ENCODE measurements around the gene SS18L1. TPM values are rescaled to one million over a fixed set of nuclear protein-coding genes. Genes with fewer than 3 reads are reported as not detected.

Gene SS18L1
- total RNA-seq, 1 donor from 2014 or later: 15.6 TPM

- no peak for DNase-seq (ENCODE audit: low spot score)
Observed at GRCh38 chr20:62156592-62157386, 13.2 kb downstream of the SS18L1 start.

GRCh38 chr20:62157387-62158087 is 14.0 kb downstream of the SS18L1 start:
- DNase-seq (ENCODE audit: low spot score): no peak

- no peak for DNase-seq (ENCODE audit: low spot score)
Observed at GRCh38 chr20:62158088-62158400, 14.5 kb downstream of the SS18L1 start.

- DNase-seq (ENCODE audit: low spot score): no peak
Observed at GRCh38 chr20:62158541-62158940, 15.0 kb downstream of the SS18L1 start.

GRCh38 chr20:62159052-62159451 is 15.5 kb downstream of the SS18L1 start:
- DNase-seq (ENCODE audit: low spot score): no peak

GRCh38 chr20:62159839-62160238 is 16.3 kb downstream of the SS18L1 start:
- DNase-seq (ENCODE audit: low spot score): no peak

- DNase-seq (ENCODE audit: low spot score): no peak
Observed at GRCh38 chr20:62160253-62160652, 16.7 kb downstream of the SS18L1 start.

GRCh38 chr20:62160876-62161275 is 17.3 kb downstream of the SS18L1 start:
- DNase-seq (ENCODE audit: low spot score): no peak

- no peak for DNase-seq (ENCODE audit: low spot score)
Observed at GRCh38 chr20:62161347-62161746, 17.8 kb downstream of the SS18L1 start.

- DNase-seq (ENCODE audit: low spot score): no peak
Observed at GRCh38 chr20:62162765-62163484, 19.4 kb downstream of the SS18L1 start.

GRCh38 chr20:62163485-62163865 is 19.9 kb downstream of the SS18L1 start:
- no peak for DNase-seq (ENCODE audit: low spot score)

- DNase-seq (ENCODE audit: low spot score): no peak
Observed at GRCh38 chr20:62163986-62164762, 20.6 kb downstream of the SS18L1 start.

GRCh38 chr20:62164879-62165761 is 21.6 kb downstream of the SS18L1 start:
- no peak for DNase-seq (ENCODE audit: low spot score)

- DNase-seq (ENCODE audit: low spot score): no peak
Observed at GRCh38 chr20:62165762-62166399, 22.3 kb downstream of the SS18L1 start.

GRCh38 chr20:62167474-62167873 is 23.9 kb downstream of the SS18L1 start:
- no peak for DNase-seq (ENCODE audit: low spot score)

- DNase-seq (ENCODE audit: low spot score): no peak
Observed at GRCh38 chr20:62168061-62168460, 24.5 kb downstream of the SS18L1 start.

- DNase-seq (ENCODE audit: low spot score): no peak
Observed at GRCh38 chr20:62168890-62169435, 25.4 kb downstream of the SS18L1 start.

- no peak for DNase-seq (ENCODE audit: low spot score)
Observed at GRCh38 chr20:62170536-62170935, 27.0 kb downstream of the SS18L1 start.

GRCh38 chr20:62171245-62171644 is 27.7 kb downstream of the SS18L1 start:
- DNase-seq (ENCODE audit: low spot score): no peak

- no peak for DNase-seq (ENCODE audit: low spot score)
Observed at GRCh38 chr20:62172666-62173065, 29.1 kb downstream of the SS18L1 start.
